Adrenal gland (tissue), 12 donors: ENCODE measurements around the gene CAMK1D. TPM values are rescaled to one million over a fixed set of nuclear protein-coding genes. Genes with fewer than 3 reads are reported as not detected.

Source experiments
- DNase-seq, 7 donors: peaks; one replicate each; pipeline ENCODE4 v3.0.0-alpha.2; 2019 to 2020
- H3K27ac ChIP-seq, 5 donors: fragments of 200-600 bp; sonication (generic) in 4 of 5; 1 replicate in 3 of 5; 2 replicates in 2 of 5; pipeline versions ENCODE4 v1.5.1 to v1.8.0; 2016 to 2020; ENCODE audit warnings: mild to moderate bottlenecking in 1 of 5
- H3K27me3 ChIP-seq: fragments of 200-600 bp; 2 replicates; pipeline ENCODE4 v1.8.0; 2021
- H3K36me3 ChIP-seq, 2 donors: fragments of 200-600 bp; replicated peaks in 1 of 2; 1 replicate in 1 of 2; 2 replicates in 1 of 2; pipeline versions ENCODE4 v1.5.1 to v1.8.0; 2018 to 2022
- H3K4me1 ChIP-seq, 2 donors: fragments of 200-600 bp; replicated peaks in 1 of 2; 1 replicate in 1 of 2; 2 replicates in 1 of 2; pipeline versions ENCODE4 v1.5.1 to v1.8.0; 2018 to 2021
- H3K4me3 ChIP-seq, 4 donors: fragments of 200-600 bp; sonication (generic) in 3 of 4; one replicate each; pipeline ENCODE4 v1.5.1; 2016 to 2018
- H3K9me3 ChIP-seq, 3 donors: fragments of 200-600 bp; sonication (generic) in 1 of 3; replicated peaks in 1 of 3; 1 replicate in 2 of 3; 2 replicates in 1 of 3; pipeline versions ENCODE4 v1.5.1 to v1.8.0; 2016 to 2021
- CTCF ChIP-seq, 6 experiments: fragments of 450-650 bp in 4 of 6; fragments of 200-600 bp in 2 of 6; sonication (generic) in 1 of 6; IDR thresholded peaks; 1 replicate in 5 of 6; 2 replicates in 1 of 6; pipeline versions ENCODE4 v1.5.1 to v1.8.0; 2016 to 2021; ENCODE audit warnings: antibody characterized with exemption in 6 of 6, mild to moderate bottlenecking in 2 of 6, moderate library complexity in 1 of 6
- POLR2A ChIP-seq, 2 donors: fragments of 450-650 bp; IDR thresholded peaks; one replicate each; pipeline ENCODE4 v1.6.1; 2017; ENCODE audit warnings: antibody characterized with exemption in 2 of 2, mild to moderate bottlenecking in 2 of 2, moderate library complexity in 1 of 2
- WGBS, 4 donors: extraction: QIAGEN DNeasy Blood & Tissue Kit in 2 of 4; methylation state at CpG; one replicate each; pipeline versions ENCODE4 v1.1.5 to v1.1.7; 2013 to 2017; 5-methylcytosine and 5-hydroxymethylcytosine counted together
- intact Hi-C, 2 donors: fragments of 100-400 bp; cut with DNase I; formaldehyde crosslinking; loops; one replicate each; pipeline versions ENCODE4 v1.14.1 to v1.15.0; 2022 to 2023
- polyA plus RNA-seq, 3 donors: library from polyadenylated mRNA; stranded (reverse); fragments of 200-250 nt in 2 of 3; fragments of 350-450 nt in 1 of 3; fragmentation: Illumina TruSeq in 1 of 3; extraction: RNeasy Lipid Tissue Mini Kit (QIAGEN cat#74804) in 1 of 3; gene quantifications; one replicate each; pipeline ENCODE4 v1.2.3, GENCODE V29; 2013 to 2014
- total RNA-seq, 9 donors: library from RNA; depleted of rRNA in 4 of 9; stranded (reverse); fragments of >200 nt in 4 of 9; fragments of 120-200 nt in 1 of 9; fragmentation: NEBNext Ultra II Directional in 1 of 9; extraction: Animal tissue kit (Norgen Biotek cat#: 25700) in 1 of 9; gene quantifications; one replicate each; pipeline versions ENCODE4 v1.1.0 to v1.2.4, GENCODE V29; 2013 to 2023
- donor health status: healthy with polysubstance abuse.
- donor health status: Bipolar disorder and iron deficiency.
- donor health status: DM: yes; HTN: yes; CAD: no.
- donor health status: DM: no; HTN: no; CAD: no.
- donor health status: DM: no; HTN: no; CAD: no.
- donor health status: DM: yes; HTN: yes; CAD: no.

Gene CAMK1D
- total and polyA plus RNA-seq, 12 donors = 2.3 to 9.4 (median 6.5) TPM

- TF ChIP-seq CTCF (IDR thresholded peaks at IDR 0.05) = no peak
- TF ChIP-seq POLR2A (IDR thresholded peaks at IDR 0.05) = no peak
- H3K27ac ChIP-seq = no peak overlapping the region
- no peak overlapping the region for H3K4me3 ChIP-seq
- peaks cover 0 to 5% of the 10 kb centered on the region in 2 donors for H3K4me1 ChIP-seq
- no peaks in the 10 kb centered on the region for H3K9me3 ChIP-seq
- H3K36me3 ChIP-seq = no peaks in the 10 kb centered on the region
- 65 to 69% (median 67%) methylated on average over 6 of the region's 6 CpGs for WGBS, 4 donors
- intact Hi-C loops = no loop called here
- DNase-seq = no peak
- H3K27me3 ChIP-seq = no peaks in the 10 kb centered on the region
These were observed 352.3 kb downstream of the CAMK1D start for GRCh38 chr10:12701696-12702095.

- intact Hi-C loops = no loop called here
- H3K4me1 ChIP-seq = peaks cover 0 to 11% of the 10 kb centered on the region in 2 donors
- no peaks in the 10 kb centered on the region for H3K9me3 ChIP-seq
- no peak for DNase-seq
- no peaks in the 10 kb centered on the region for H3K27me3 ChIP-seq
- no peak overlapping the region for H3K27ac ChIP-seq
- no peaks in the 10 kb centered on the region for H3K36me3 ChIP-seq
- TF ChIP-seq CTCF (IDR thresholded peaks at IDR 0.05) (no peak), POLR2A (IDR thresholded peaks at IDR 0.05) (no peak)
- WGBS, 4 donors = 88 to 90% (median 89%) methylated on average over 9 of the region's 9 CpGs
- no peak overlapping the region for H3K4me3 ChIP-seq
These were observed 352.9 kb downstream of the CAMK1D start for GRCh38 chr10:12702215-12702770.

DNA sequence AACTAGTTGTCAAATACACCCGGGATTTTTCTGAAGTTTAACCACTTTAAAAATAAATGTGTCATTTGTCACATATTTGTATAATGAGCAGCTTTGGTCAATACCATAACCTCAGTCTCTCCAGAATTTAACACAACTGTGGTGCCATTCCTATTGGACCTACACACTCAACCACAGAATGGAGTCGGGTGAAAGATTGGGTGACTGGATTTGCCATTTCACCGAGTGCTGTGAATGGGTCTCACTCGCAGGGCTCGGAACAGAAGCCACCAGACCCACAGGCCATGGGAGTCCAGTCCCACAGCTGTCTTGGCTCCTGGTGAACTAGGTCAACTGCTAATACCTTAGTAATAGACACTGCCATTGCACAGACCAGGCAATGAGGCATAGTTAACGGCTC is 353.8 kb downstream of the CAMK1D start:
- TF ChIP-seq POLR2A (IDR thresholded peaks at IDR 0.05) (no peak), CTCF (IDR thresholded peaks at IDR 0.05) (no peak)
- H3K4me1 ChIP-seq = peaks cover 0 to 18% of the 10 kb centered on the region in 2 donors
- intact Hi-C loops = no loop called here
- no peaks in the 10 kb centered on the region for H3K36me3 ChIP-seq
- no peaks in the 10 kb centered on the region for H3K9me3 ChIP-seq
- H3K27me3 ChIP-seq = no peaks in the 10 kb centered on the region
- H3K4me3 ChIP-seq = no peak overlapping the region
- 92 to 98% (median 96%) methylated on average over 5 to 6 of the region's 6 CpGs for WGBS, 4 donors
- no peak for DNase-seq
- H3K27ac ChIP-seq = no peak overlapping the region

DNA sequence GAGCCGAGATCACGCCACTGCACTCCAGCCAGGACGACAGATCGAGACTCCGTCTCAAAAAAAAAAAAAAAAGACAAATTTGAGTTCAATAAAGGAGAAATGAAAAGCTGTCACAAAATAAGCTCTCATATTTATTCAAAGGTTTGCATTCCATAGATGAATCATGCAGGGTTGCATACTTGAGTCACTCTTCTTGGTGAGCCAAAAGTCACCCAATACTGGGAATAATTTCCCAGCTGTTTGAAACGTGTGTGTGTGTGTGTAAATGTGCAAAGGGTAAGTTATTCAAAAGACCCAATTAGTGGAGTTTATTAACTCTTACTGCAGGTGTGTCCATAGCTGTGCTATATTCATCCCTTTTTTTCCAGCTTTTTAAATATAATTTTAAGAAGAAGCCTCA is 354.5 kb downstream of the CAMK1D start:
- H3K4me3 ChIP-seq = no peak overlapping the region
- 60 to 73% (median 68%) methylated on average over 6 of the region's 6 CpGs for WGBS, 4 donors
- no peaks in the 10 kb centered on the region for H3K9me3 ChIP-seq
- intact Hi-C loops = no loop called here
- TF ChIP-seq POLR2A (IDR thresholded peaks at IDR 0.05) = no peak
- no peak for TF ChIP-seq CTCF (IDR thresholded peaks at IDR 0.05)
- H3K27ac ChIP-seq = no peak overlapping the region
- H3K36me3 ChIP-seq = no peaks in the 10 kb centered on the region
- H3K4me1 ChIP-seq = peaks cover 0 to 18% of the 10 kb centered on the region in 2 donors
- H3K27me3 ChIP-seq = no peaks in the 10 kb centered on the region
- no peak for DNase-seq
